HEK293T (cell line): Measurements from ENCODE around the gene TXNL4B.

Experiments used
- CTCF ChIA-PET: fragments of 350-600 bp; formaldehyde crosslinking; extraction: SDS; loops from one replicate; lab custom pipeline; 2021; ENCODE audit warnings: antibody characterized with exemption, inconsistent platforms; lab: Yijun Ruan, JAX
- POLR2A ChIA-PET: fragments of 350-600 bp; formaldehyde crosslinking; extraction: SDS; loops from one replicate; lab custom pipeline; 2020; ENCODE audit warnings: antibody characterized with exemption, inconsistent platforms; lab: Yijun Ruan, JAX
- DNase-seq: peaks from one replicate; pipeline ENCODE4 v3.0.0; 2012; ENCODE audit warnings: mixed read lengths; ENCODE audit errors: extremely low spot score
- ARNT ChIP-seq: fragments of 450-650 bp; IDR thresholded peaks from 2 replicates; pipeline ENCODE4 v1.6.1; 2017; ENCODE audit warnings: mild to moderate bottlenecking
- BHLHE40 ChIP-seq: fragments of 450-650 bp; IDR thresholded peaks from 2 replicates; pipeline ENCODE4 v1.6.1; 2016; ENCODE audit warnings: mild to moderate bottlenecking, moderate library complexity, borderline replicate concordance
- CTBP1 ChIP-seq: fragments of 450-650 bp; IDR thresholded peaks from 2 replicates; pipeline ENCODE4 v1.6.1; 2016; ENCODE audit warnings: borderline replicate concordance
- ELF4 ChIP-seq: fragments of 450-650 bp; IDR thresholded peaks from 2 replicates; pipeline ENCODE4 v1.6.1; 2017; ENCODE audit warnings: antibody characterized with exemption
- FOXA1 ChIP-seq: fragments of 450-650 bp; IDR thresholded peaks from 2 replicates; pipeline ENCODE4 v1.6.1; 2016; ENCODE audit warnings: mild to moderate bottlenecking
- FOXK2 ChIP-seq: fragments of 450-650 bp; IDR thresholded peaks from 2 replicates; pipeline ENCODE4 v1.6.1; 2016; ENCODE audit warnings: mild to moderate bottlenecking
- FOXM1 ChIP-seq: fragments of 450-650 bp; IDR thresholded peaks from 2 replicates; pipeline ENCODE4 v1.6.1; 2017; ENCODE audit warnings: mild to moderate bottlenecking, borderline replicate concordance
- HDGF ChIP-seq: fragments of 450-650 bp; IDR thresholded peaks from 2 replicates; pipeline ENCODE4 v1.6.1; 2017; ENCODE audit warnings: antibody characterized with exemption, borderline replicate concordance
- L3MBTL2 ChIP-seq: fragments of 450-650 bp; conservative IDR thresholded peaks from 2 replicates; pipeline ENCODE4 v1.6.1; 2016; ENCODE audit warnings: mild to moderate bottlenecking
- LEF1 ChIP-seq: fragments of 450-650 bp; IDR thresholded peaks from 2 replicates; pipeline ENCODE4 v1.6.1; 2017; ENCODE audit warnings: mild to moderate bottlenecking, borderline replicate concordance
- NFRKB ChIP-seq: fragments of 450-650 bp; IDR thresholded peaks from 2 replicates; pipeline ENCODE4 v1.6.1; 2016; ENCODE audit warnings: mild to moderate bottlenecking, moderate library complexity
- SP1 ChIP-seq: fragments of 450-650 bp; IDR thresholded peaks from 2 replicates; pipeline ENCODE4 v1.6.1; 2017
- SUZ12 ChIP-seq: fragments of 450-650 bp; IDR thresholded peaks from 2 replicates; pipeline ENCODE4 v1.6.1; 2016; ENCODE audit warnings: mild to moderate bottlenecking
- TARDBP ChIP-seq: fragments of 450-650 bp; IDR thresholded peaks from 2 replicates; pipeline ENCODE4 v1.6.1; 2016
- ZNF384 ChIP-seq: fragments of 450-650 bp; IDR thresholded peaks from 2 replicates; pipeline ENCODE4 v1.6.1; 2016
- TF ChIP-seq, protein P1 (sequence below): fragments of 450-650 bp; IDR thresholded peaks from 2 replicates; pipeline ENCODE4 v1.6.1; 2016

Gene TXNL4B

DNA sequence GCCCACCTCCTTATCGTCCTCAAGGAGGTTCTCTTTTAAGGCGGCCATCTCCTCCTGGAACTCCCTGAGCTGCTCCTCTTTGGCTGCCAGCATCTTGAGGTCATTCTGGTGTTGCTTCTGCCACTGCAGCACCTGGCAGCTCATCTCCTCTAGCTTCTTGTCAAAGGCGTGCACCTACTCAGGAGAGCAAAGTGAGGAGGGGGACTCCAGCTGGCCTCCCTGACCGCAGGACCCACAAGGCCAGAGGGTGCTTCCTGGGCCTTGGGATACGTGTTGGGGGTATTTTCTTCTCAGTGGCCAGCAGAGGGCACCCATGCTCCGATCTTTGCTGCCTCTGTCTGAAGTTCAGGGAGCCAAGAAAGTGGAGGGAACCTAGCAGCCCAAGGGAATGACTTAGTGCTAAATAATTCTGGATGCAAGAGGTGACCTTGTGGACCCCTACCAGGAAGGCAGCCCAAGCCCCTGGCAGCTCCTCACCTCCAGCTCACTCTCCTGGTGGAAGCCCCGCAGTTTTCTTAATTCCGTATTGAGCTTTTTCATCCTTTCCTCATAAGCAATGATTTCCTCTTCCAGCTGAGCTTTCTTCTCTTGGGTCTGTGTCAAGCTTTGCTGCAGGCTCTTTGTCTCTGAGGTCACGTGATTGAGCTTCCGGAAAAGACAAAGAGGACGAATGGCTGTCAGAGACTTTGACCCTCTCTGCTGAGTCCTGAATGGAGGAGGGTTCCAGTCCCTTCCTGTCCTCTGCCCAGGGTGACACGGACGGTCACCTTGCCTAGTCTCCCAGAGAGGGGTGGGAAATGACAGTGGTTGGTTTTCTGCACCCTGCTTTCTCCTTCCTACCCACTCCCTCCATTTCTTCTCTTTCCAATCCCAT, 31.6 kb upstream of the TXNL4B start:
- no peak for TF ChIP-seq NFRKB
- no peak for TF ChIP-seq FOXM1
- TF ChIP-seq HDGF: no peak
- TF ChIP-seq L3MBTL2: no peak
- no peak for TF ChIP-seq FOXA1
- TF ChIP-seq ARNT: no peak
- TF ChIP-seq FOXK2: no peak
- TF ChIP-seq ELF4: no peak
- TF ChIP-seq SP1: no peak
- DNase-seq: peak; percentile 78
- ChIA-PET POLR2A (no interaction called here), CTCF (interaction anchor here (0.6 to 1.9 kb wide), 5 partner anchors 11 to 342 kb away, joined by 3 to 12 read pairs (median 3); no protein-coding TSS in a partner anchor)

DNA sequence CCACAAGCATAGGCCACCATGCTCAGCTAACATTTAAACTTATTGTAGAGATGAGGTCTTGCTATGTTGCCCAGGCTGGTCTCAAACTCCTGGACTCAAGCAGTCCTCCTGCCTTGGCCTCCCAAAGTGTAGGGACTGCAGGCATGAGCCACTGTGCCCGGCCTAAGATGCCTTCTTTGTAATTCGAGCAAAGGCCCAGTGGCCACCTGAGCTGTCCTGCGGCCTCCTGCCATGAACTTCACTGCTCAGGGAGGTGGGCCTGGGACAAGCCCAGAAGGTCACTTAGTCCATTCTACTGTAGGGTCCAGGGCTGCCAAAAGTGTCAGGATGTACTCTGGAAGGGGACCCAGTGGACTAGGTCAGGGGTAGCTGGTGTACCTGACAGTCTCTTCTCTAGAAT, 30.7 kb upstream of the TXNL4B start:
- POLR2A ChIA-PET: no interaction called here
- DNase-seq: no peak
- CTCF ChIA-PET: interaction anchor here (0.7 to 1.9 kb wide), 4 partner anchors 10 to 343 kb away, joined by 3 to 12 read pairs (median 3); no protein-coding TSS in a partner anchor
- TF ChIP-seq ZNF384 (no peak), HDGF (no peak), FOXM1 (no peak), ELF4 (no peak), ARNT (no peak), L3MBTL2 (no peak)

DNA sequence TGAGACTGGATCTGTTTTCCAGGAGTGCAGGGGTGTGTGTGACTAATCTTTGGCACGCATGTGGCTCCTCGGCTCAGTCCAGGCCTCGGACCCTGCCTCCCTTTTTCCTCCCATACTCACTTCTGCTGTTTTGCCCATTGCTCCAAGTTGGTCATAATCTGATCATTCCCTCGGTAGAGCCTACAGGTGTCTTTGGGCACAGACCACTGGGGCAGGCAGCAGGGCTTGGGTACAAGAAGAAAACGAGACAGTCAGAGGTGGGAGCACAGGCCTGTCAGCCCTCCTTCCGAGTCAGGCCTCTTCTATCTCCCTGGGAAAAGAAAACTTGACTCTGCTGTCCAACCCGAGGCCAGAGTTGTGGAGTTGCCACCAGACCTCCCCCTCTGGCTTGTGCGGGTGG, 30.0 kb upstream of the TXNL4B start:
- CTCF ChIA-PET: no interaction called here
- POLR2A ChIA-PET: no interaction called here
- TF ChIP-seq FOXA1 (no peak), TARDBP (no peak), CTBP1 (no peak), ZNF384 (no peak), SP1 (no peak), FOXK2 (no peak), ARNT (no peak), NFRKB (no peak), LEF1 (no peak), HDGF (no peak), FOXM1 (no peak)
- TF ChIP-seq, protein P1, sequence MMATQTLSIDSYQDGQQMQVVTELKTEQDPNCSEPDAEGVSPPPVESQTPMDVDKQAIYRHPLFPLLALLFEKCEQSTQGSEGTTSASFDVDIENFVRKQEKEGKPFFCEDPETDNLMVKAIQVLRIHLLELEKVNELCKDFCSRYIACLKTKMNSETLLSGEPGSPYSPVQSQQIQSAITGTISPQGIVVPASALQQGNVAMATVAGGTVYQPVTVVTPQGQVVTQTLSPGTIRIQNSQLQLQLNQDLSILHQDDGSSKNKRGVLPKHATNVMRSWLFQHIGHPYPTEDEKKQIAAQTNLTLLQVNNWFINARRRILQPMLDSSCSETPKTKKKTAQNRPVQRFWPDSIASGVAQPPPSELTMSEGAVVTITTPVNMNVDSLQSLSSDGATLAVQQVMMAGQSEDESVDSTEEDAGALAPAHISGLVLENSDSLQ: no peak
- no peak for DNase-seq

DNA sequence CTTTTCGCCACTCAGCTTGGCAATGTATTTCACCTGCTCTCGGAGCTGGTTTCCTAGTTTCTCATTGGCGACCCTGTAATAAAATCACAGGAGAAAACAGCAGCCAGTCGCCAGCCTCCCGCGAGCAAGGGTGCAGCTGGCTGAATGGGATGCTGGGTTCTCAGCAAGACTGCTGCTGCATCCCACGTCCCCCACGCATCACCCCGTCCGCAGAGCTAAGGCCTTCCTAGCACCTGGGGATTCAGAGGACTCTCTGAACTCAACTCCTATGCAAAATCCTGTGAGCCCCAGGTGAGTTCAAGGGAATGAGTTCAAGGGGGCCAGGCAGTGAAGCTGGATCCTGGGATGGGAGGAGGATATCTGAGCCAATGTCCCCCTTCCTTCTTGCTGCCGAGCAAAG, 29.5 kb upstream of the TXNL4B start:
- TF ChIP-seq ZNF384: no peak
- TF ChIP-seq L3MBTL2: no peak
- no peak for TF ChIP-seq FOXM1
- no peak for TF ChIP-seq FOXA1
- TF ChIP-seq BHLHE40: no peak
- TF ChIP-seq FOXK2: no peak
- no peak for TF ChIP-seq LEF1
- no peak for TF ChIP-seq CTBP1
- no peak for TF ChIP-seq ELF4
- no peak for TF ChIP-seq TARDBP
- ChIA-PET CTCF (no interaction called here), POLR2A (no interaction called here)
- no peak for DNase-seq

DNA sequence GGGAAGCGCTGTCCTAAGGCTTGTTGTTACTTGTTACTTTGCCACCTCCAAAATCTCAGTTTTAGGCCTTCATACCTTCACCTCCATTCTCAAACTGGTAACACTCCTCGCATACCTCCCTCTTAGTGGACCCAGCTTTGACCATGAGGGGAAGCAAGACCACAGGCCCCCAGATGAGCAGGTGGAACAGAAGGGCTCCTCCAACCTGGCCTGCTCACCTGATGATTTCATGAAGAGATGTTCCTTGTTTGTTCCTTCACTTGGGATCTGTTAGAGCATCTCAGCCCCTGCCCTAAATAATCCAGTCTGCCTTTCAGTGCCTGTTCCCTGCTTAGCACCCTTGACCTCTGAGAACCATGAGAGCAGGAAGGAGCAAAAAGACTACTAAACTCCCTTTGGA, 28.9 kb upstream of the TXNL4B start:
- ChIA-PET POLR2A (no interaction called here), CTCF (no interaction called here)
- no peak for TF ChIP-seq SUZ12
- no peak for TF ChIP-seq BHLHE40
- no peak for TF ChIP-seq FOXK2
- TF ChIP-seq ELF4: no peak
- no peak for TF ChIP-seq FOXM1
- no peak for TF ChIP-seq L3MBTL2
- TF ChIP-seq, protein P1: no peak
- TF ChIP-seq SP1: no peak
- no peak for TF ChIP-seq CTBP1
- no peak for TF ChIP-seq ZNF384
- TF ChIP-seq LEF1: no peak
- no peak for TF ChIP-seq ARNT
- TF ChIP-seq FOXA1: no peak
- no peak for DNase-seq

DNA sequence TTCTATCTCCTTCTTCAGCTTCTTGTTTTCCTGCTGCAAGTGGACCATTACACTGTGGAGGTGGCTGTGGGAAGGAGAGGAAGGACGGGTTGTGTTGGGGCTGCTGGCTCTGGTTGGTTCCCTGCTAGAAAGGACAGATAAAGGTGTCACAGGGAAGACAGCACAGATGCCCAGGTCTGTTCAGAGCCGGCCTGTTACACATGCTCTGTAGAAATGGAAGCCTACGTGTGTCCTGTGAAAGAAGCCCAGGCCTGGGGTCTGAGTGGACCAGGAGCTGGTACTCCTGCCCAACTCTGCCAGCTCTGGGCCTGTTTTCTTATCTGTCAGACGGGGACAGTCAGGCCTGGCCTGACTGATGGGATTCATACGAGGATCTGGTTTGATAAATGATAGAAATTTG, 26.6 kb upstream of the TXNL4B start:
- POLR2A ChIA-PET: no interaction called here
- no peak for DNase-seq
- TF ChIP-seq CTBP1 (no peak), FOXM1 (no peak), NFRKB (no peak), TARDBP (no peak), SP1 (no peak), ARNT (no peak), HDGF (no peak), LEF1 (no peak), L3MBTL2 (no peak), FOXK2 (no peak), SUZ12 (no peak), ELF4 (no peak)
- TF ChIP-seq, protein P1: no peak
- CTCF ChIA-PET: no interaction called here
